Fibroblast of lung (primary cell): ENCODE data around the gene NR4A2. TPM values are rescaled to one million over a fixed set of nuclear protein-coding genes. Genes with fewer than 3 reads are reported as not detected.
A peak's percentile ranks its signal among the peaks of the same experiment; 100 is the strongest.

ENCODE experiments used
- DNase-seq, 2 donors: peaks; one replicate each; pipeline versions ENCODE4 v3.0.0 to v3.0.0-alpha.2; 2010; ENCODE audit warnings: low read depth in 2 of 2
- H2AFZ ChIP-seq: 2 replicates; pipeline ENCODE4 v1.5.1; 2012; ENCODE audit warnings: low read length, control low read depth, inconsistent platforms
- H3K27ac ChIP-seq: 2 replicates; pipeline ENCODE4 v1.5.1; 2011; ENCODE audit warnings: low read length, control low read depth; ENCODE audit not compliant: insufficient read depth
- H3K27me3 ChIP-seq: 2 replicates; pipeline ENCODE4 v1.5.1; 2011; ENCODE audit warnings: mild to moderate bottlenecking, low read length; ENCODE audit not compliant: control insufficient read depth, insufficient read depth
- H3K36me3 ChIP-seq: 2 replicates; pipeline ENCODE4 v1.5.1; 2011; ENCODE audit warnings: low read length; ENCODE audit not compliant: control insufficient read depth, insufficient read depth
- H3K4me1 ChIP-seq: 2 replicates; pipeline ENCODE4 v1.5.1; 2011; ENCODE audit warnings: low read length; ENCODE audit not compliant: control insufficient read depth, insufficient read depth; ENCODE audit errors: extremely low read depth
- H3K4me2 ChIP-seq: 2 replicates; pipeline ENCODE4 v1.5.1; 2011; ENCODE audit warnings: low read length, control low read depth; ENCODE audit not compliant: insufficient read depth; ENCODE audit errors: extremely low read depth
- H3K4me3 ChIP-seq, 4 experiments: fragments of 200-600 bp in 1 of 4; sonication (generic) in 1 of 4; replicated peaks in 1 of 4; 2 replicates each; pipeline ENCODE4 v1.5.1; 2011 to 2016; ENCODE audit warnings: low read length in 4 of 4, low read depth in 3 of 4, mild to moderate bottlenecking in 3 of 4, control low read depth in 2 of 4, inconsistent platforms in 1 of 4, mixed read lengths in 1 of 4; ENCODE audit not compliant: insufficient read depth in 1 of 4; ENCODE audit errors: control extremely low read depth in 1 of 4
- H3K79me2 ChIP-seq: 2 replicates; pipeline ENCODE4 v1.5.1; 2012; ENCODE audit warnings: mild to moderate bottlenecking, low read length, inconsistent platforms; ENCODE audit not compliant: control insufficient read depth, insufficient read depth
- H3K9ac ChIP-seq: 2 replicates; pipeline ENCODE4 v1.5.1; 2011; ENCODE audit warnings: mild to moderate bottlenecking, low read length, control low read depth; ENCODE audit not compliant: insufficient read depth
- H3K9me3 ChIP-seq: 2 replicates; pipeline ENCODE4 v1.5.1; 2012; ENCODE audit warnings: low read depth, low read length; ENCODE audit not compliant: control insufficient read depth, insufficient read depth
- H4K20me1 ChIP-seq: 2 replicates; pipeline ENCODE4 v1.5.1; 2011; ENCODE audit warnings: low read length; ENCODE audit not compliant: control insufficient read depth, insufficient read depth; ENCODE audit errors: extremely low read depth
- EZH2 ChIP-seq: IDR thresholded peaks from 2 replicates; pipeline ENCODE4 v1.5.1; 2012; ENCODE audit warnings: low read length, control low read depth, mild to moderate bottlenecking; ENCODE audit errors: missing control alignments
- polyA plus RNA-seq, 2 donors: library from polyadenylated mRNA; depleted of rRNA in 1 of 2; stranded (reverse) in 1 of 2; unstranded in 1 of 2; fragments of >200 nt; gene quantifications; 2 replicates each; pipeline ENCODE4 v1.2.1, GENCODE V29; 2011 to 2012; ENCODE audit warnings: missing spikeins in 1 of 2
- total RNA-seq: library from RNA; depleted of rRNA; stranded (reverse); fragments of >200 nt; gene quantifications from 2 replicates; pipeline ENCODE4 v1.2.1, GENCODE V29; 2014
- TF ChIP-seq, protein P1 (sequence below), 2 donors: IDR thresholded peaks in 1 of 2; conservative IDR thresholded peaks in 1 of 2; 1 replicate in 1 of 2; 2 replicates in 1 of 2; pipeline ENCODE4 v1.5.1; 2011 to 2012; ENCODE audit warnings: low read length in 2 of 2, control low read depth in 1 of 2, inconsistent platforms in 1 of 2, low read depth in 1 of 2, mild to moderate bottlenecking in 1 of 2

The NR4A2 gene
- total and polyA plus RNA-seq, 2 donors (not counting 1 experiment from before 2014, with no cell fraction given), result 0.17 to 0.62 TPM

- H4K20me1 ChIP-seq, result no peaks in the 10 kb centered on the region
- H3K9ac ChIP-seq, result no peak overlapping the region
- no peak overlapping the region for H3K27ac ChIP-seq
- no peaks in the 10 kb centered on the region for H3K9me3 ChIP-seq
- no peaks in the 10 kb centered on the region for H3K79me2 ChIP-seq
- TF ChIP-seq, protein P1, sequence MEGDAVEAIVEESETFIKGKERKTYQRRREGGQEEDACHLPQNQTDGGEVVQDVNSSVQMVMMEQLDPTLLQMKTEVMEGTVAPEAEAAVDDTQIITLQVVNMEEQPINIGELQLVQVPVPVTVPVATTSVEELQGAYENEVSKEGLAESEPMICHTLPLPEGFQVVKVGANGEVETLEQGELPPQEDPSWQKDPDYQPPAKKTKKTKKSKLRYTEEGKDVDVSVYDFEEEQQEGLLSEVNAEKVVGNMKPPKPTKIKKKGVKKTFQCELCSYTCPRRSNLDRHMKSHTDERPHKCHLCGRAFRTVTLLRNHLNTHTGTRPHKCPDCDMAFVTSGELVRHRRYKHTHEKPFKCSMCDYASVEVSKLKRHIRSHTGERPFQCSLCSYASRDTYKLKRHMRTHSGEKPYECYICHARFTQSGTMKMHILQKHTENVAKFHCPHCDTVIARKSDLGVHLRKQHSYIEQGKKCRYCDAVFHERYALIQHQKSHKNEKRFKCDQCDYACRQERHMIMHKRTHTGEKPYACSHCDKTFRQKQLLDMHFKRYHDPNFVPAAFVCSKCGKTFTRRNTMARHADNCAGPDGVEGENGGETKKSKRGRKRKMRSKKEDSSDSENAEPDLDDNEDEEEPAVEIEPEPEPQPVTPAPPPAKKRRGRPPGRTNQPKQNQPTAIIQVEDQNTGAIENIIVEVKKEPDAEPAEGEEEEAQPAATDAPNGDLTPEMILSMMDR (conservative IDR thresholded peaks at IDR 0.05 in 1 of 2, IDR thresholded peaks at IDR 0.05 in 1 of 2; ENCODE audit: low read depth in 1 of 2, low read length in 2 of 2), result no peak
- TF ChIP-seq EZH2, result peak; percentile 59
- H3K4me2 ChIP-seq, result peak overlapping the region; percentile 89
- no peaks in the 10 kb centered on the region for H3K36me3 ChIP-seq
- H3K4me3 ChIP-seq, result peak overlapping the region in 1 of 4 experiments; percentile 58
- no peak for DNase-seq
- H2AFZ ChIP-seq, result no peak overlapping the region
- H3K27me3 ChIP-seq, result peaks cover 2% of the 10 kb centered on the region
- peaks cover 3% of the 10 kb centered on the region for H3K4me1 ChIP-seq
Measured at GRCh38 chr2:156322051-156322685, 10.4 kb downstream of the NR4A2 start.

DNA sequence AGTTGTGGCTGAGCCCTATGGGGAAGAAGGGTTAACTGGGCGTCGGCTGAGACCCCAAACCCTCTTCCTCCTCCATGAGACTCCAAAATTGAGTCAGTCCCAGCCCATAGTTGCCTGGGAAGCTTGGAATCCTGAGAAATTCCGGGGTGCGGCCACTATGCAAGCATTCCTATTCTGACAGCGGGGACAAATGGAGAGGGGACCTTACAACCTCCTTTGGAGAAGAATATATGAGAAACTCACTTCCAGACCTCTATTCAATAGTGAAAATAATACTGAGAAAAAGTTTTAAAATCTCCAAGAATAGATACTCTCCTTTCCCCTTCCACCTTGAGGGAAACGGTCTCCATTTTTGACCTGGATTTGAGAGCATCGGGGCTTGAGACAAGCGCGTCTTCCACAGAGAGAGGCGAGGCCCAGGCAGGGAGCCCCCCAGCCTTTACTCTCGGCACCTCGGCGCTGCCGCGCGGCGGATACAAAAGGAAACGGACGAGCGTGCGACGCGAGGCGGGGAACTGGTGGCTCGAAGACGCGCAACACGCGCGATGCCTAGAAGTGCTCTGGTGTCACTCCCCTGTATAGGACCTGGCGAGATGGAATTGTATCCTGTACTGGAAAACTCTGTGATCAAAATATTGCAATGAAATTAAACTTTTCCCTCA is 11.1 kb downstream of the NR4A2 start:
- no peaks in the 10 kb centered on the region for H3K36me3 ChIP-seq
- H4K20me1 ChIP-seq, result no peaks in the 10 kb centered on the region
- TF ChIP-seq, protein P1 (conservative IDR thresholded peaks at IDR 0.05 in 1 of 2, IDR thresholded peaks at IDR 0.05 in 1 of 2; ENCODE audit: low read depth in 1 of 2, low read length in 2 of 2), result no peak
- no peak for TF ChIP-seq EZH2
- no peak overlapping the region for H3K27ac ChIP-seq
- H3K4me1 ChIP-seq, result peaks cover 3% of the 10 kb centered on the region
- peaks cover 2% of the 10 kb centered on the region for H3K27me3 ChIP-seq
- DNase-seq, result no peak
- peak overlapping the region; percentile 62 for H2AFZ ChIP-seq
- H3K9ac ChIP-seq, result peak overlapping the region; percentile 13
- peak overlapping the region; percentile 32 to 58 (median 44) for H3K4me3 ChIP-seq
- H3K79me2 ChIP-seq, result no peaks in the 10 kb centered on the region
- no peaks in the 10 kb centered on the region for H3K9me3 ChIP-seq
- peak overlapping the region; percentile 89 for H3K4me2 ChIP-seq

DNA sequence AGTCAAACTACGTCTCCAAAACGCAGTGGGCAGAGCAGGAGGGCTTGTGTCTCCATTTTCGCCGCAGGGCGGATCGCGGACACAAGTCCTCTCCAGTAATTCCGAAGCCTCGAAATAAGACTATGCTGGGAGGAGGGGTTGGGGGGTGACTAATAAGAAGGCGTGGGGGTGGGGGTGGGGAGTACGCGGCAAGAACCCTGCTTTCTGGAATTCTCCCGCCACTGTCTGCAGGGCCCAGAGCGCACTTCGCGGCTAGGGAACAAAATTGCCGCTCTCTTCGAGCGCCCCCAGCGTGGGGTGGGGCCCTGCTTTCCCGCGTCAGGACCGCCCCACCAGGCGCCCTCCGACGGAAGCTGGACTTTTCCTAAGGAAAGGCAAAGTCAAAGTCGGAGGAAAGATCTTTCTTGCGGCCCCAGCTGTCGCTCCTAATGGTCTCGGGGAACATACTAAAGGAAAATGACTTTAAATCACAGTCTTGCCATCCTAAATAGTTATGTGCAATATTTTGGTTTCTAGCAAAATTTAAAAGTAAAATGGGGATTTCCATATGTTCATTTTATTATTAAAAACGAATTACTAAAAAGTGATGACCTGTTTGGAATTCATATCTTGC is 11.9 kb downstream of the NR4A2 start:
- Histone ChIP-seq H3K4me3 (peak overlapping the region; percentile 32 to 58 (median 52)), H3K27me3 (peaks cover 2% of the 10 kb centered on the region), H3K27ac (peak overlapping the region; percentile 43), H3K79me2 (no peaks in the 10 kb centered on the region), H3K9ac (peak overlapping the region; percentile 40), H3K36me3 (no peaks in the 10 kb centered on the region), H3K9me3 (no peaks in the 10 kb centered on the region), H3K4me1 (peaks cover 3% of the 10 kb centered on the region), H3K4me2 (peak overlapping the region; percentile 89), H2AFZ (peak overlapping the region; percentile 89), H4K20me1 (no peaks in the 10 kb centered on the region)
- TF ChIP-seq EZH2, result no peak
- TF ChIP-seq, protein P1 (conservative IDR thresholded peaks at IDR 0.05 in 1 of 2, IDR thresholded peaks at IDR 0.05 in 1 of 2; ENCODE audit: low read depth in 1 of 2, low read length in 2 of 2), result no peak
- DNase-seq, result peak; percentile 46 to 53
